Activated CD4-positive, CD25-positive, alpha-beta regulatory T cell (primary cell): ENCODE measurements around the gene ANKRD36B.
"Not testable (repeated sequence)": the region's sequence is repeated elsewhere in the genome, so short reads cannot be mapped to it uniquely, and the experiment has no call there.

Source experiments
- DNase-seq, 4 experiments: peaks; one replicate each; lab custom pipeline; 2025; lab: John Stamatoyannopoulos, UW

The ANKRD36B gene

GRCh38 chr2:97549058-97549457, 40.6 kb downstream of the ANKRD36B start:
- DNase-seq: not testable (repeated sequence)

DNA sequence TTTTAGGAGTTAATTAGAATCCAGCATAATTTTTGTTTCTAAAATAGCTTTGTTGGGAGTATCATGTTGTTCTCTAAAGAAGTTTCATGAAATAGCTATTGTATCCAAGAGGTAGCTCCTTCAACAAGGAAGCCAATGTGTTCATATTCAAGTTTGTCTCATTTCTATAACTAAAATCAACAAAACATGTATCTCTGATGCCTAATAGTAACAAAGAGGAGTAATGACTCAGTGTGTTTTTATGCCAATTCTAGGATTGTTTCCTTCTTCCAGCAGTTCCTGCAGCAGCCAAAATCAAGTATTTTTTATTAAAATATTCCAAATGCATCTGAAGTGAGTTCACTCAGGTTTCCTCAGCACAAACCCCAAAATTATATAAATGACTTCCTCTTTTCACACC, 41.1 kb downstream of the ANKRD36B start:
- not testable (repeated sequence) for DNase-seq

DNA sequence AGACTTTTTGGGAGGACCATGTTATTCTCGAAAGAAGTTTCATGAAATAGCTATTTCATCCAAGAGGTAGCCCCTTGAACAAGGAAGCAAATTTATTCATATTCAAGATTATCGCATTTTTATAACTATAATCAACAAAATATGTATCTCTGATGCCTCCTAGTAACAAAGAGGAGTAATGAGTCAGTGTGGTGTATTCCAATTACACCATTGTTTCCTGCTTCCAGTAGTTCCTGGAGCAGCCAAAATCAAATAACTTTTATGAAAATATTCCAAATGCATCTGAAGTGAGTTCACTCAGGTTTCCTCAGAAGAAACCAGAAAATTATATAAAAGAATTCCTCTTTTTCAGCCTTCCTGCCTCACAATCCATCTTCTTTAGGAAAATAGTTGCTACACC, 43.0 kb downstream of the ANKRD36B start:
- no peak for DNase-seq

GRCh38 chr2:97544911-97545310, 44.8 kb downstream of the ANKRD36B start:
- DNase-seq: not testable (repeated sequence)

GRCh38 chr2:97525904-97526303, 63.8 kb downstream of the ANKRD36B start:
- not testable (repeated sequence) for DNase-seq

GRCh38 chr2:97523816-97524215, 65.9 kb downstream of the ANKRD36B start:
- DNase-seq: not testable (repeated sequence)

DNA sequence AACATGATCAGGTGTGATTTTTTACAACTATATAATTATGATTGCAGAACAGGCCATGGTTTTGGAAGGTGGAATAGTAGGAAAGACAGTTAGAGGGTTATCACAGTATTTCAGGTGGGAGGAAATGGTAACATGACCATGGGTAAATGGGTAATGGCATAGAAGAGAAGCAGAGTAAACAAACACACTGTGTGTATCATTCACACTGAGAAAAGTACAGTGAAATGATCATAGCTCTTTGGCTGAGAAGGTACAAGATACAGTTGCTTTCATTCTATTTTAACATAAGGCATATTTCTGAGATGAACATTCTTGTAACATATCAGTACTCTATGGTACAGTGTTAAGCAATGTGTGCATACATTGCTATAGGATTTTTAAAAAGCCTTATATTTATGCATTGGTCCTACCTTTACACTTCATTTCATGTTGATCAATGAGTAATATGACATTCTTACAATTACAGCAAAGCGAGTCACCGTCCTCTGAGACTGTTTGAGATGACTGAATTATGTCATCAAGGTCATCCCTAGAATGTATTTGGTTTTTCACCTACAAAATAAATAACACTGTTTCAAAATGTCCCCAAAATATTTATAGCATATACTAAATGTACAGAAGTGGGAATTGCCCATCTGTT, 66.6 kb downstream of the ANKRD36B start:
- DNase-seq: not testable (repeated sequence)

DNA sequence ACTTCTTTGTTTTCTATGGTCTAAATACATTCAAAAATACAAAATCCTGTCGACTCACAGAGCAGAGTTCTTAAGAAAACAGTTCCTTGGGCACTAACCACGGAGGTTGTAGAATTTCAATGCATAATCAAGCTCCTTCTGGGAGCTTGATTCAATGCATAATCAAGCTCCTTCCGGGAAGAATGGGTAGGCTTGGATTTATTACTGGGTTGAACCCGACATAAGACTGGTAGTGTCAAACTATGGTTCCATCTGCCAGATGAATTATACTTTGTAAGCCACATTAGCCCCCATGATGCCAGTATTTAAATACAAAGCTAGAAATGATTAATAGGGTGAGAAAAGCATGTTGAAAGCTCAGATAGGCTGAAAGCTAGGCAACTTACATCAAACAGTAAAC, 94.0 kb downstream of the ANKRD36B start:
- not testable (repeated sequence) for DNase-seq

DNA sequence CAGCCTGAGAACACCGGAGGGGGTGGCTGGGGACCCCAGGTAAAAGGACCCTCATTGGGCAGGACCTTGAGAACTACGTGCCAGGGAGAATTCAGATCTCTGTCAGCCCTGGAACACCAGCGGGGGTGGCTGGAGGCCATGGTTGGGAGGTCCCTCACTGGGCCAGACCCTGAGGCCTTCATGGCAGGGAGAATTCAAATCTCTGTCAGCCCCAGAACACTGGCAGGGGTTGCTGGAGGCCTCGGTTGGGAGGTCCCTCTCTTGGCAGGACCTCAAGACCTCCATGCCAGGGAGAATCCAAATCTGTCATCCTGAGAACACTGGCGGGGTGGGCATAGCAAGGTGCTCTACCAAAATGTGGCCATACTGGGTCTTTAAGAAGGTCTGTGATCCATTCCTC, 99.5 kb downstream of the ANKRD36B start:
- DNase-seq: not testable (repeated sequence)
